ENCODE measurements around the gene NACC2. TPM values are rescaled to one million over a fixed set of nuclear protein-coding genes. Genes with fewer than 3 reads are reported as not detected.

Gene NACC2
- total RNA-seq, 1 experiment from 2014 or later, result 62.0 TPM

GRCh38 chr9:135970128-135970815 is 124.8 kb downstream of the NACC2 start:
- DNase-seq (ENCODE audit: low read depth, low spot score), result no peak
- intact Hi-C loops (cut with micrococcal nuclease; ENCODE audit: unreplicated experiment) (no loop called here), in situ Hi-C loops (cut with HindIII; ENCODE audit: low pct_unique_long_range_greater_than_20kb, low sequenced_read_pairs) (no loop called here)
- TF ChIP-seq TCF7L2 (IDR thresholded peaks at IDR 0.05; ENCODE audit: low read depth, low read length) (no peak), SIN3A (IDR thresholded peaks at IDR 0.05; ENCODE audit: borderline replicate concordance, insufficient read depth, low read depth, low read length) (no peak), POLR2AphosphoS5 (IDR thresholded peaks at IDR 0.05; ENCODE audit: low read depth, low read length) (no peak), CTCF (IDR thresholded peaks at IDR 0.05) (no peak)
- TF ChIP-seq, protein P1, sequence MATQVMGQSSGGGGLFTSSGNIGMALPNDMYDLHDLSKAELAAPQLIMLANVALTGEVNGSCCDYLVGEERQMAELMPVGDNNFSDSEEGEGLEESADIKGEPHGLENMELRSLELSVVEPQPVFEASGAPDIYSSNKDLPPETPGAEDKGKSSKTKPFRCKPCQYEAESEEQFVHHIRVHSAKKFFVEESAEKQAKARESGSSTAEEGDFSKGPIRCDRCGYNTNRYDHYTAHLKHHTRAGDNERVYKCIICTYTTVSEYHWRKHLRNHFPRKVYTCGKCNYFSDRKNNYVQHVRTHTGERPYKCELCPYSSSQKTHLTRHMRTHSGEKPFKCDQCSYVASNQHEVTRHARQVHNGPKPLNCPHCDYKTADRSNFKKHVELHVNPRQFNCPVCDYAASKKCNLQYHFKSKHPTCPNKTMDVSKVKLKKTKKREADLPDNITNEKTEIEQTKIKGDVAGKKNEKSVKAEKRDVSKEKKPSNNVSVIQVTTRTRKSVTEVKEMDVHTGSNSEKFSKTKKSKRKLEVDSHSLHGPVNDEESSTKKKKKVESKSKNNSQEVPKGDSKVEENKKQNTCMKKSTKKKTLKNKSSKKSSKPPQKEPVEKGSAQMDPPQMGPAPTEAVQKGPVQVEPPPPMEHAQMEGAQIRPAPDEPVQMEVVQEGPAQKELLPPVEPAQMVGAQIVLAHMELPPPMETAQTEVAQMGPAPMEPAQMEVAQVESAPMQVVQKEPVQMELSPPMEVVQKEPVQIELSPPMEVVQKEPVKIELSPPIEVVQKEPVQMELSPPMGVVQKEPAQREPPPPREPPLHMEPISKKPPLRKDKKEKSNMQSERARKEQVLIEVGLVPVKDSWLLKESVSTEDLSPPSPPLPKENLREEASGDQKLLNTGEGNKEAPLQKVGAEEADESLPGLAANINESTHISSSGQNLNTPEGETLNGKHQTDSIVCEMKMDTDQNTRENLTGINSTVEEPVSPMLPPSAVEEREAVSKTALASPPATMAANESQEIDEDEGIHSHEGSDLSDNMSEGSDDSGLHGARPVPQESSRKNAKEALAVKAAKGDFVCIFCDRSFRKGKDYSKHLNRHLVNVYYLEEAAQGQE (IDR thresholded peaks at IDR 0.05; ENCODE audit: insufficient read depth in 1 of 2, low read depth in 2 of 2, low read length in 1 of 2), result no peak
- Histone ChIP-seq H3K27ac (ENCODE audit: low read length) (no peak overlapping the region), H3K4me1 (ENCODE audit: control insufficient read depth, insufficient read depth, low read length) (peaks cover 3% of the 10 kb centered on the region; the same call in 1 of the 2 replicates), H3K4me3 (ENCODE audit: low read depth in 2 of 2, low read length in 2 of 2) (no peak overlapping the region), H3K27me3 (ENCODE audit: control insufficient read depth, insufficient read depth, low read length) (no peaks in the 10 kb centered on the region), H3K9me3 (ENCODE audit: control insufficient read depth, insufficient read depth, low read depth, low read length) (no peaks in the 10 kb centered on the region), H3K36me3 (ENCODE audit: control insufficient read depth, insufficient read depth, low read length) (no peaks in the 10 kb centered on the region)
- ChIA-PET POLR2A (no interaction called here), CTCF (no interaction called here)
- no TSS peak for BruUV-seq (replicated peaks)
- no peak for ATAC-seq

DNA sequence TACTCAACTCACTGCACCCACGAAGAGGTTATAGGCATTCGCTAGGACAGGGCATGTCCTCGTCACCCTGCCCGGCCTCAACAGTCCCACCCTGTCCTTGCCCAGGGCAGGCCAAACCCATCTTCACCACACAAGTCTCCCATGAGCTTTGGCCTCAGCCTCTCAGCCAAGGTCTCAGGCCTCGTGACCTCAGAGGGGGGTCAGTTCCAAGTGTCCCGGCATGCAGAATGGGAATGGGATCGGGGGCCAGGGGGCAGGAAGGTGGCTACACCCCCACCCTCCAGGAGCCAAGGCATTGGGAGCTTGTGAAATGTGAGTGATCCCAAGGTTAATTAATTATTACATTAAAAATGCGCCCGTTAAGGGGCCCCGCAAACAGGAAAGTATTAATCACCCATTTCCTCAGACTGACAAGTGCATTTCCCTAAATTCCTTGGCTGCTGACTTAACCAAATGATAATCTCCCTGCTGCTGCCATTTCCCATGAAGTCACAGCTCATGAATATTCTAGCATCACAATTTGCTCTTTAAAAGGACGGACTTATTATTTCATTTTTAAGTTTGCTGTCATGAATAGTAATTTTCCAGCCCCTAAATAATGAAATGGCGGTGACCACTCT is 125.9 kb downstream of the NACC2 start:
- TF ChIP-seq CTCF (IDR thresholded peaks at IDR 0.05) (no peak), SIN3A (IDR thresholded peaks at IDR 0.05; ENCODE audit: borderline replicate concordance, insufficient read depth, low read depth, low read length) (no peak), POLR2AphosphoS5 (IDR thresholded peaks at IDR 0.05; ENCODE audit: low read depth, low read length) (no peak), TCF7L2 (IDR thresholded peaks at IDR 0.05; ENCODE audit: low read depth, low read length) (no peak)
- TF ChIP-seq, protein P1 (IDR thresholded peaks at IDR 0.05; ENCODE audit: insufficient read depth in 1 of 2, low read depth in 2 of 2, low read length in 1 of 2), result no peak
- no peak overlapping the region for H3K4me3 ChIP-seq (ENCODE audit: low read depth in 2 of 2, low read length in 2 of 2)
- no peak for ATAC-seq
- intact Hi-C loops (cut with micrococcal nuclease; ENCODE audit: unreplicated experiment), result no loop called here
- no peaks in the 10 kb centered on the region for H3K27me3 ChIP-seq (ENCODE audit: control insufficient read depth, insufficient read depth, low read length)
- H3K36me3 ChIP-seq (ENCODE audit: control insufficient read depth, insufficient read depth, low read length), result no peaks in the 10 kb centered on the region
- DNase-seq (ENCODE audit: low read depth, low spot score), result no peak
- no peak overlapping the region for H3K27ac ChIP-seq (ENCODE audit: low read length)
- peaks cover 3% of the 10 kb centered on the region; the same call in 1 of the 2 replicates for H3K4me1 ChIP-seq (ENCODE audit: control insufficient read depth, insufficient read depth, low read length)
- POLR2A ChIA-PET, result no interaction called here
- BruUV-seq (replicated peaks), result no TSS peak
- in situ Hi-C loops (cut with HindIII; ENCODE audit: low pct_unique_long_range_greater_than_20kb, low sequenced_read_pairs), result no loop called here
- CTCF ChIA-PET, result no interaction called here
- H3K9me3 ChIP-seq (ENCODE audit: control insufficient read depth, insufficient read depth, low read depth, low read length), result no peaks in the 10 kb centered on the region
